GM23338 (cell line): ENCODE measurements around the gene DGCR8. TPM values are rescaled to one million over a fixed set of nuclear protein-coding genes. Genes with fewer than 3 reads are reported as not detected.

Experiments
- ATAC-seq: fragments of 200-7000 bp; cut with Tn5 transposase; 3 replicates; pipeline ENCODE4 v1.9.1; 2020
- DNase-seq: peaks from one replicate; pipeline ENCODE4 v3.0.0-alpha.2; 2015; ENCODE audit warnings: low spot score
- H2AFZ ChIP-seq: fragments of 200-600 bp; sonication (generic); 2 replicates; pipeline ENCODE4 v1.8.0; 2016; ENCODE audit warnings: antibody characterized with exemption, mild to moderate bottlenecking, moderate library complexity
- H3F3A ChIP-seq: fragments of 200-600 bp; sonication (generic); replicated peaks from 2 replicates; pipeline ENCODE4 v1.8.0; 2017; ENCODE audit warnings: antibody characterized with exemption, mixed run types, low read depth
- H3K27ac ChIP-seq: fragments of 200-600 bp; sonication (generic); 2 replicates; pipeline ENCODE4 v1.6.1; 2016; ENCODE audit warnings: low read depth
- H3K27me3 ChIP-seq: fragments of 200-600 bp; sonication (generic); 2 replicates; pipeline ENCODE4 v1.8.0; 2016; ENCODE audit warnings: mild to moderate bottlenecking, mixed run types, moderate library complexity; ENCODE audit not compliant: insufficient read depth
- H3K36me3 ChIP-seq: fragments of 200-600 bp; sonication (generic); 2 replicates; pipeline ENCODE4 v1.8.0; 2016; ENCODE audit warnings: mild to moderate bottlenecking; ENCODE audit not compliant: insufficient read depth
- H3K4me1 ChIP-seq: fragments of 200-600 bp; sonication (generic); 2 replicates; pipeline ENCODE4 v1.8.0; 2016; ENCODE audit warnings: mild to moderate bottlenecking, moderate library complexity; ENCODE audit not compliant: insufficient read depth
- H3K4me2 ChIP-seq: fragments of 200-600 bp; sonication (generic); 2 replicates; pipeline ENCODE4 v1.7.1; 2017; ENCODE audit warnings: mixed run types
- H3K4me3 ChIP-seq: fragments of 200-600 bp; sonication (generic); 2 replicates; pipeline ENCODE4 v1.6.1; 2016; ENCODE audit warnings: mixed run types
- H3K79me2 ChIP-seq: fragments of 200-600 bp; sonication (generic); replicated peaks from 2 replicates; pipeline ENCODE4 v1.8.0; 2017; ENCODE audit warnings: mild to moderate bottlenecking; ENCODE audit not compliant: insufficient read depth
- H3K9me2 ChIP-seq: fragments of 200-600 bp; sonication (generic); 2 replicates; pipeline ENCODE4 v1.8.0; 2017; ENCODE audit not compliant: insufficient read depth
- H4K20me1 ChIP-seq: fragments of 200-600 bp; sonication (generic); replicated peaks from 2 replicates; pipeline ENCODE4 v1.8.0; 2017; ENCODE audit warnings: mild to moderate bottlenecking; ENCODE audit not compliant: insufficient read depth
- H3K27ac Mint-ChIP-seq: 2 replicates; pipeline ENCODE4 v1.8.0; 2020; ENCODE audit warnings: inconsistent platforms, mild to moderate bottlenecking, moderate library complexity, mixed read lengths
- H3K27me3 Mint-ChIP-seq: 3 replicates; pipeline ENCODE4 v1.8.0; 2022; ENCODE audit warnings: low read depth, mild to moderate bottlenecking, moderate library complexity, mixed read lengths, inconsistent platforms; ENCODE audit not compliant: insufficient read depth, poor library complexity
- H3K36me3 Mint-ChIP-seq: 3 replicates; pipeline ENCODE4 v1.8.0; 2021; ENCODE audit warnings: low read depth, mild to moderate bottlenecking, inconsistent platforms, moderate library complexity, mixed read lengths
- H3K4me1 Mint-ChIP-seq: 3 replicates; pipeline ENCODE4 v1.8.0; 2020; ENCODE audit warnings: mild to moderate bottlenecking, inconsistent platforms, mixed read lengths
- H3K4me3 Mint-ChIP-seq: 3 replicates; pipeline ENCODE4 v1.8.0; 2021; ENCODE audit warnings: moderate library complexity, mild to moderate bottlenecking, inconsistent platforms, mixed read lengths
- H3K9me3 Mint-ChIP-seq: 3 replicates; pipeline ENCODE4 v1.8.0; 2020; ENCODE audit warnings: moderate library complexity, mild to moderate bottlenecking, inconsistent platforms, mixed read lengths
- CREB1 ChIP-seq: fragments of 250-450 bp; sonication (Bioruptor Pico); IDR thresholded peaks from 2 replicates; pipeline ENCODE4 v1.5.0; 2020; ENCODE audit warnings: low read depth, mild to moderate bottlenecking, moderate library complexity
- CTCF ChIP-seq, 2 experiments: fragments of 200-600 bp in 1 of 2; sonication (generic) in 1 of 2; conservative IDR thresholded peaks; 2 replicates each; pipeline versions ENCODE4 v1.5.1 to v1.6.1; 2016 to 2017; ENCODE audit warnings: antibody characterized with exemption in 2 of 2, low read depth in 2 of 2, mild to moderate bottlenecking in 2 of 2, moderate library complexity in 1 of 2
- ETS1 ChIP-seq: IDR thresholded peaks from 2 replicates; pipeline ENCODE4 v1.6.1; 2016; ENCODE audit warnings: antibody characterized with exemption
- EZH2phosphoT487 ChIP-seq: fragments of 200-600 bp; sonication (generic); IDR thresholded peaks from one replicate; pipeline ENCODE4 v1.8.1; 2018; ENCODE audit warnings: antibody characterized with exemption; ENCODE audit not compliant: unreplicated experiment
- JUNB ChIP-seq: IDR thresholded peaks from one replicate; pipeline ENCODE4 v1.6.1; 2016; ENCODE audit warnings: antibody characterized with exemption; ENCODE audit not compliant: unreplicated experiment
- NANOG ChIP-seq: IDR thresholded peaks from 2 replicates; pipeline ENCODE4 v1.6.1; 2016; ENCODE audit warnings: antibody characterized with exemption, borderline replicate concordance
- POLR2AphosphoS5 ChIP-seq: IDR thresholded peaks from 2 replicates; pipeline ENCODE4 v1.6.1; 2016; ENCODE audit warnings: antibody characterized with exemption, low read depth
- REST ChIP-seq: IDR thresholded peaks from one replicate; pipeline ENCODE4 v1.6.1; 2018; ENCODE audit warnings: antibody characterized with exemption; ENCODE audit not compliant: unreplicated experiment
- STAT1 ChIP-seq: IDR thresholded peaks from one replicate; pipeline ENCODE4 v1.6.1; 2016; ENCODE audit warnings: antibody characterized with exemption; ENCODE audit not compliant: unreplicated experiment
- ZNF114 ChIP-seq: fragments of 250-450 bp; sonication (Bioruptor Pico); IDR thresholded peaks from 2 replicates; pipeline ENCODE4 v1.5.0; 2020; ENCODE audit warnings: mild to moderate bottlenecking, moderate library complexity
- ZNF331 ChIP-seq: fragments of 250-450 bp; sonication (Bioruptor Pico); IDR thresholded peaks from 2 replicates; pipeline ENCODE4 v1.5.0; 2020; ENCODE audit warnings: low read depth, mild to moderate bottlenecking, moderate library complexity
- ZNF462 ChIP-seq: fragments of 250-450 bp; sonication (Bioruptor Pico); IDR thresholded peaks from 2 replicates; pipeline ENCODE4 v1.5.0; 2020; ENCODE audit warnings: mild to moderate bottlenecking, moderate library complexity
- polyA plus RNA-seq: library from polyadenylated mRNA; unstranded; fragments of >200 nt; fragmentation: Nextera tagmentation; extraction: Ambion mirVana; gene quantifications from 2 replicates; pipeline ENCODE4 v1.2.1, GENCODE V29; 2016
- total RNA-seq: library from RNA; depleted of rRNA; stranded (reverse); fragments of >200 nt; shearing (Covaris generic); gene quantifications from 2 replicates; pipeline ENCODE4 v1.2.3, GENCODE V29; 2014

The DGCR8 gene
- total and polyA plus RNA-seq, 2 experiments from 2014 or later: 12.2 to 48.9 TPM

- TF ChIP-seq ZNF462 (CRISPR knock-in tag) (no peak), ZNF114 (no peak), ZNF331 (CRISPR knock-in tag) (no peak), JUNB (no peak), NANOG (no peak), CTCF (conservative IDR thresholded peaks at IDR 0.05; ENCODE audit: low read depth in 2 of 2) (no peak)
These were observed 10.6 kb upstream of the DGCR8 start (continued) for GRCh38 chr22:20069331-20070042.

- no peak overlapping the region for H3K27ac Mint-ChIP-seq
- Histone ChIP-seq H3K27ac (no peak overlapping the region), H4K20me1 (no peaks in the 10 kb centered on the region), H3F3A (0 out of 2 replicates have a peak, but pooled peaks cover 3% of the 10 kb centered on the region), H3K4me1 (no peaks in the 10 kb centered on the region), H3K9me2 (no peaks in the 10 kb centered on the region), H3K4me3 (no peak overlapping the region), H2AFZ (no peak overlapping the region), H3K36me3 (no peaks in the 10 kb centered on the region), H3K27me3 (no peaks in the 10 kb centered on the region), H3K79me2 (no peaks in the 10 kb centered on the region), H3K4me2 (no peak overlapping the region)
- no peaks in the 10 kb centered on the region for H3K9me3 Mint-ChIP-seq
- peaks cover 2% of the 10 kb centered on the region for H3K27me3 Mint-ChIP-seq
- no peak overlapping the region for H3K4me3 Mint-ChIP-seq
- H3K4me1 Mint-ChIP-seq: 0 out of 3 replicates have a peak, but pooled peaks cover under 1% of the 10 kb centered on the region
- no peak for ATAC-seq
- H3K36me3 Mint-ChIP-seq: no peaks in the 10 kb centered on the region
- no peak for DNase-seq
- TF ChIP-seq STAT1 (no peak), EZH2phosphoT487 (no peak), ZNF331 (CRISPR knock-in tag) (no peak), ZNF114 (no peak), ETS1 (no peak), POLR2AphosphoS5 (no peak), CREB1 (CRISPR knock-in tag) (no peak), JUNB (no peak), REST (no peak)
These were observed 8.5 kb upstream of the DGCR8 start for GRCh38 chr22:20071524-20071972.
